Stimulated activated CD8-positive, alpha-beta memory T cell treated with anti-CD3 and anti-CD28 coated beads, Interleukin-4, amount 100 ng/mL, for 24 hours (primary cell): ENCODE measurements around the gene KSR1.

ENCODE experiments used
- DNase-seq: peaks from one replicate; pipeline ENCODE4 v3.0.0-alpha.2; 2020; ENCODE audit warnings: low read depth

KSR1 gene

DNA sequence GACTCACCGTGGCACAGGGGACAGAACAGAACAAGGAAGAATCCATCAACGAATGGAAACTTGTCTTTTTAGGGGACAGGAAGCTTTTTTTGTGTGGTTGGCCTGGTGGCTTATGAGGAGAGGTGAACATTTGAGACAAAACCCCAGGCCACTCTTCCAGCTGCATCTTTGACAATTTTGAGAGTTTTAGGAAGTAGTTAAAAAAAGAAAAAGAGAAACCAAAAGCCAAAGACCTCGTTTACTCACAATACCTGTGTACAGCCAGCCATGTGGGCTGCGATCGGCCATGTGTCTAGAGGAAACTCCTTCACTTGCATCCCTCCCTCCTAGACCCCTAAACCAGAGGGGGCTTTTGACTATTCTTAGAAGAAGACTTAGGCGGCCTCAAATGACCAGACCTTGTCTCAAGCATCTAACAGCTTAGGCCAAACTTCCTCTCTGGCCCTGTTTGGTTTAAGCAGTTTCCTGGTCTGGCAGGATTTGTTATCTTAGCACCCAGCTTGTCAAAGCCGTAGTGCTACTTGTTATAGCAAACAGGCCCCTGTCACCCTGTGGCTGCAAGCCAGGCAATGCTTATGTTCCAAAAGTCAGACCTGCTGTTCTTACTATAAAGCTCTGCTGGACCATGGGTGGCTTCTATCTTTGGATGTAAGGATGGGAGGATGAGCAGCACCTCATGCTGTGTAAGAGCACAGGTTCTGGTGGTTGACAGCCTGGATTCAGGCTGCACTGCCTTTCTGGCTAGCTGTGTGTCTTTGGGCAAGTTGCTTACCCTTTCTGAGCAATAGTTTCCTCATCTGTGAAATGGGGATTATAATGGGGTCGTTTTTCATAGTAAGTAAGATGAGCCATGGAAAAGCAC lies 17.7 kb downstream of the KSR1 start:
- DNase-seq = peak; percentile 72

DNA sequence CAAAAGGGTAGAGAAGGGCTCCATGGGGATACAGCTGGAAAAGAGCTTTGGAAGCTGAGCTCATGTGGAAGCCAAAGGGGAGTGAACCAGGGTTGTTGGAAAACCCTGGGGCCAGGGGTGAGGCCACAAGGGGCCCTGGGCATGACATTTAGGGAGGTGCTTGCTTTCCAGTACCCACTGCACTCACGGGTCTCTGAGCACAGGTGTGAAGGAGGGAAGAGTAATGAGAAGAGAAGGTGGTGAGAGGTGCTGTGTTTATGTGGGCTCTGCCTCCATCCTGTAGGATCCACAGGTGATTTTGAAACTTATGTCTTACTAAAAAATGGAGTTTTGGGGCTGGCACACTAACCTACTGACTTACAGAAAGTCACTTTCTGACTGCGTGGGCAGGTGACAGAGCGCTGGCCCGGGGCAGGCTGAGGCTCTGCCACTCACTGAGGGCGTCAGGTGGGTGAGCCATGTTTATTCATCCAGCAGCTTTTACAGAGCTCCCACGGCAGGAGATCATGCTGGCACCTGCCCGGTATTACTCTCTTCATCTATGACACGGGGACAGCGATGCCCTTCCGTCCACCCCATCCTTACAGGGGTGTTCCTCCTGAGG lies 18.9 kb downstream of the KSR1 start:
- no peak for DNase-seq

DNA sequence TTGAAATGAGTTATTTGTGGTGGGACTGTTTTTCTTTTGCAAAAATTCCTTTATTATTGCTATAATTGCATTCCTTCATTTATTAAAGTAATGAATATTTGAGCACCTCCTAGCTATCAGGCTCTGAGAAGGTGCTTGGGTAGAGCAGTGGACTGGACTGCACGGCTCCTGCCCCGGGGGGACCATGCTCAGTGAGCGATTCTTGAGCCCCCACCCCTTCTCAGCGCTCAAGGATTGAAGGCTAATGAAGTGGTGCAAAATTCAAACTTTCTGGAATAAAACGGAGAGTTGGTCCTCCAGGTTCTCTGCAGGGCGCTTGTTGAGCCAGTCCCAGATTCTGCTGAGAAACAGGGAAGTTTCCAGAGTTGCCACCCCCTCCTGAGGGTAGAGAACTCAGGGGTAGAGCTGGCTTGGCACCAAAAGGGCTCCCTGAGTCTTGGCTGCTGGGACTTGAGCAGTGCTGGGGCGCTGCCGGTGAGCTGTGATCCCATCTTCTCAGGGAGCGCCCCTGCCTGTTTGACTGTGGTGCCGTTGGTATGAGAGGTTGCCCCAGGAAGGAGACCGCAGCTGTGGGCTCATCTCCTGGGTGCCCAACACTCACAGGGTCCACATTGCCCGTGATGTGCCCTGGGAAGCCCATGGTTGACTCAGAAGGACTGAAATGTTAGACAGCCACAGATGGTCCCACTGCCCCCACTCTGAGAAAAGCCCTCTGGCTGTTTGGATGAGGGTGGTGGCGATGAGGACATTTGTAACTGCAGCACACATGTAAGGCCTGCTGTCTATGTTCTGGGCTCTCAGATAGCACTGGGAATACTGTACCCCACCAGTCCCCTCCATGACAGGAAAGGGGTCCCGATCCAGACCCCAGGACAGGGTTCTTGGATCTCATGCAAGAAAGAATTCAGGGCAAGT lies 20.0 kb downstream of the KSR1 start:
- DNase-seq = no peak

DNA sequence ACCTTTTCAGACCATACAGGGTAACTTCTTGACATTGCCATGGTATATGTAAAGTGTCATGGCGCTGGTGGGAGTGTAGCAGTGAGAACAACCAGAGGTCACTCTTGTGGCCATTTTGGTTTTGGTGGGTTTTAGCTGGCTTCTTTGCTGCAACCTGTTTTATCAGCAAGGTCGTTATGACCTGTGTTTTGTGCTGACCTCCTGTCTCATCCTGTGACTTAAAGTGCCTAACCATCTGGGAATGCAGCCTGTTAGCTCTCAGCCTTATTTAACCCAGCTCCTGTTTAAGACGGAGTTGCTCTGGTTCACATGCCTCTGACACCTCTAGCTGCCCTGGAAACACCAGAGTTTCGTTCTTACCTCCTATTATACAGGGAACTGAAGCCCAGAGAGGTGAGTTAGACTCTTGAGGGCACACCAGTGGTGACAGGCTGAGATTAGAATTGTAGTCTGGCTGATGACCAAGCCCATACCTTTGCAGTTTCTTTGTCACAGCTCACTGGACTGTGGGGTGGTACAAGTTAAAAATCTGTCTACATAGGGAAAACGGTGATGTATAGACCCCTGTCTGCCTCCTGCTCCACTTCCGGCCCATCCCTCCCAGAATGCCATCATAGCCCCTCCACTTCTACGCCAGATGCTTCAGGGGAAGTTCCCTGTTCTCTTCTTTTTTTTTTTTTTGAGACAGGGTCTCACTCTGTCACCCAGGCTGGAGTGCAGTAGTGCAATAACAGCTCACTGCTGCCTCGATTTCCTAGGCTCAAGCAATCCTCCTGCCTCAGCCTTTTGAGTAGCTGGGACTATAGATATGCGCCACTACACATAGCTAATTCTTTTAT lies 21.0 kb downstream of the KSR1 start:
- DNase-seq = no peak

DNA sequence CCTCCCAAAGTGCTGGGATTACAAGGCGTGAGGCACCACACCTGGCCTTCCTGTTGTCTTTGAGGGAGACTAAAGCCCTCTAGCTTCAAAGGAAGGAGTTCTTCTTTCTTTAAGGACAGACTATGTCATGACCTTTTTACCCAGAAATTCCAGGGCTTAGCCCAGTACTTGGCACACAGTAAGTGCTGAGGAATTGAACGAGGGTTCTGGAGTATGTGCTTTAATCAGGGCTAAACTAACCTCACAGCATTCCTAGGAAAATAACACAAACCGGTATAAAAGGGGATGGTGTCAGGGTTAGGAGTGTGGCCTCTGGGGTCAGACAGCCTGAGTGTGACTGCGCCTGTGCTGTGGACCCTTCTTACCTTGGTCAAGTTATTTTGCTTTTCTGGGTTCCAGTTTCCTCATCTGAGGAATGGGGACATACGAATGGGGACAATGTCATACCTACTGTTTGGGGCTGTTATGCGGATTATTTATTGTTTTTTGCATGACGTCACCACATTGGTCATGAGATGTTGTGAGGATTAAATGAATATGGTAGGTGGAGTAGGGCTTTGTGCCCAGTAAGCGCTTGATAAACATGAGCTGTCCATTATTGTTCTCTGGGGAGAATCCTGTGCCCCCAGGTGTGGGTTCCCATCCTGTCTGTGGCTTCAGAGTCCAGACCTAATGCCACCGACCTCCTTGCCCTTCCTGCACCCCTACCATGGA lies 21.9 kb downstream of the KSR1 start:
- no peak for DNase-seq

DNA sequence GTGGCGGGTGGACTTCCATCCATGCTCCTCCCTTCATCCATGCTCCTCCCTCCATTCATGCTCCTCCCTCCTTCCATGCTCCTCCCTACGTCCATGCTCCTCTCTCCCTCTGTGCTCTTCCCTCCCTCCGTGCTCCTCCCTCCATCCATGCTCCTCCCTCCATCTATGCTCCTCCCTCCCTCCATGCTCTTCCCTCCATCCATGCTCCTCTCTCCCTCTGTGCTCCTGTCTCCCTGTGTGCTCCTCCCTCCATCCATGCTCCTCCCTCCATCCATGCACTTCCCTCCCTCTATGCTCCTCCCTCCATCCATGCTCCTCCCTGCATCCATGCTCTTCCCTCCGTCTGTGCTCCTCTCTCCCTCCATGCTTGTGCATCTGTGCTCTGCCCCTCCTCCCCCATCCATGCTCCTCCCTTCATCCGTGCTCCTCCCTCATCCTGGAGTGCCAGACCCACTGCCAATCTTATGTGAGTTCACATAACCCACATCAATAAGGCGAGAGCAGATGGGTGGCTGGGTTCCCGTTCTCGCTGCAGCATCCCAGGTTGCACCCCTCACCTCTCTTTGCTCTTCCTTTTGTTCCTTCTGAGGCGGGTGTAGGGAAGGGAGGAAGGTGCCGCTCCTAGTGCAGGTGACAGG lies 22.8 kb downstream of the KSR1 start:
- no peak for DNase-seq

DNA sequence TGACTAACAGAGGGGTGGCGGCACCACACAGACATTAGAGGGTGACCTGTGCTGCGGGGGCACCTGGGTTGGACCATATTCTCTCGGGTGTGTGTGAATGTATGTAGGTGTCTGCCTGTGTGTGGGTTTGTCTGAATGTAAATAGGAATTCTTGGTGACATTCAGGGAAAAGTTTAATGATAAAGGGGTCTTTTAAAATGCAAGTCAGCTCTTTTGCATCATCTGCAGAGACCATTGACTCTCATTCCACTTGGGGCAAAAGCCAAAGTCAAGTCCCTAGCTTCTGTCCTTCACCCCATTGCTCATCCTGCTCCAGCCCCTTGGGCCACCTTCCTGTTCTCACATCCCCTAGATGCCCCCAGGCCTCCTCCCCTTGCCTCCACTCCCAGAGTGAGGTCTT lies 23.6 kb downstream of the KSR1 start:
- DNase-seq = no peak

DNA sequence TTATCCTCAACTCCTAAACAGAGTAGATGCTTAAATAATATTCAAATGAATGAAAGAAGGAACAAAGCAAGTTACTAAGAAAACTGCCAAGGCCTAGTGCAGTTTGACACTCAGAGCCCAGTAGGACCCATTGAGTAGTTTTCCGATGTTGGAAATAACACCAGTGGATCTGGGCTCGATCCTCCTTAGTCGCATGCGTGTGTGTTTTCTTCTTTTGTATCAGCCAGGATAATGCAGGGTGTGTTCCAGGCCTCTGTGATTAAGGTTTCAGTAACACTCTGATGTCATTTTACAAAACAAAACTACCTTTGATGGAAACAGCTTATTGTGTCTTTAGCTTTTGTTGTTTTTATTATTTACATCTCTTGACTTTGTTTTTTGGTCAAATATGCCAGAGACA lies 24.5 kb downstream of the KSR1 start:
- no peak for DNase-seq

DNA sequence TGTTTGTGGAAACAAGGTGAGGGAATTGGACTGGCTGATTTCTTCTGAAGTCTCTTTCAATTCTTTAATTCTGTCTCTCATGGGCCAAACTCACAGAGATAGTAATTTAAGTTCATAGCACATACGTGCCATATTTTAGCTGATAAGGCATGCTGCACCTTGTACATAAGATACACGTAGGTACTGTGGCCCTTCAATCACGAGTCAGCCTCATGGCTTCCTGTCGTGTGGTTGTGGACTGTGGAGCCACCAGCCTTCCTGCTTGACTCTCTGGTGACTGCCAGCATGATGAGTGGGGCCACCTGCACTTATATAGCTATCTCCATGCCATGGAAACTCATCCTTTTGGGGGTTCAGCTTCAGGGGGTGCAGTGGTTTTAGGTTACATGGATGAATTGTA lies 25.1 kb downstream of the KSR1 start:
- no peak for DNase-seq

DNA sequence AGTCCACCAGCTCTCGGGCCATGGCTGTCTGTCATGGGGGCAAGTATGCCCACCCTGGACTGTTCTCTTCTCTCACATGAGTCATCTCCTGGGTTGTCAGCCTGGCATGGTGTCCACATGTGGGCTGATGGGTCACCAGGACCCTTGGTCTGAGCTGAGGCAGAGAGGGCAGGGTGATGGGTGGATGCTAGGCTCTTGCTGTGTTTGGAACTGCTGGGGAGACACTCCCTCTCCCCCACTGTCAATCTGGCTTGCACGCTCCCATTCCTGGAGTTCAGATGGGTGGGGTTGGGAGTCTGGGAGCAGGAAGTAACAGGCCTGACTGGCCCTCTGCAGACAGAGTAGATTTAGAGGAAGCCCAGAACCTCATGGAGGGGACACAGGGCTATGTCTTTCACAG lies 28.9 kb downstream of the KSR1 start:
- DNase-seq = no peak

DNA sequence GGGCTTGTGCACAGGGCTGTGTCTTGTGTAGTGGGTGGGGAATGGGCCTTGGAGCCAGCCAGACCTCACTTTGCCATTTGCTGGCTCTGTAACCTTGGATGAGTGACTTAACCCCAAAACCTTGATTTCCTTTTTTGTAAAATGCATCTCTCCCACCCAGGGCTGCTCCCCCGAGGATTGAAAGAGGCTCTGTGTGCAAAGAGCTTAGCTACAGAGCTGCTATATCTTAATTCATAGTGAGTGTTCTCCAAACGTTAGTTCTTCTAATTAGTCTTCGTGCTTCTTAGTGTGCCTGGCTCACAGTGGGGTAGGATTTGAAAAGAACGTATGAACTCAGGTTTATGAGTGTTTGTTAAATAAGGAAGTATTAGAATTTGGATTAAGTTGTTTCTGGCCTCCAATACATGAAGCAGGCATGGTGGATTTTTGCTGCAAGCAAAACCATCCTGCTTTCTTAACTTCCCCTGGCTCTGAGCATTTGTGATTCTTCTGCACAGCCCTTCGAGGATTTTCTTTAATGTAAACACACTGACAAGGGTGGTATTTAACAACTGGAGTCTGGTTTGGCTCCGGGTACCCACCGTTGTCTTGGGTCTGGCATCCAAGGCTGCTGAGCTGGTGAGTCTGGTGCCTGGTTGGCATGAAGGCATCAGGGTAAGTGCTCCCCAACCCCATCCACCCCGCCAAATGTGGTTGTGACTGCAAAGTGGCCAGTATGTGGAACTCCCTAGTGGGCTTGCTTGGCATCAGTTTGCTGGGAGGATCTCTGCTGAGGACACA lies 29.7 kb downstream of the KSR1 start:
- DNase-seq = no peak

DNA sequence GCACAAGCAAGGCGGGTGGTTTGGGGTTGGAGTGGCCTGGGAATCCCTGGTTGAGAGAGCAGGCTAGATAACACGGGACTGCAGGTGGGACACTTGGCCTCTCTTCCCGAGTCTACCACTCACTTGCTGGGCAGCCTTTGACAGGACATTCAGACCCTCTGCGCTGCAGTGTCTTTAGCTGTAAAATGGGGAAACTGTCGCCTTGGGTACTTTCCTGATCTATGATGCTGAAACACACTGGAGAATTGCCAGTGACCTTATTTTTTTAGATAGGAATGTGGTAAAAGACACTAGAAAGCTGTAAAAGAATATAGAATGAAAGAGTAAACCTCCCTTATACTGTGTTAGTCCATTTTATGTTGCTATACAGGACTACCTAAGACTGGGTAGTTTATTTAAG lies 30.5 kb downstream of the KSR1 start:
- no peak for DNase-seq

DNA sequence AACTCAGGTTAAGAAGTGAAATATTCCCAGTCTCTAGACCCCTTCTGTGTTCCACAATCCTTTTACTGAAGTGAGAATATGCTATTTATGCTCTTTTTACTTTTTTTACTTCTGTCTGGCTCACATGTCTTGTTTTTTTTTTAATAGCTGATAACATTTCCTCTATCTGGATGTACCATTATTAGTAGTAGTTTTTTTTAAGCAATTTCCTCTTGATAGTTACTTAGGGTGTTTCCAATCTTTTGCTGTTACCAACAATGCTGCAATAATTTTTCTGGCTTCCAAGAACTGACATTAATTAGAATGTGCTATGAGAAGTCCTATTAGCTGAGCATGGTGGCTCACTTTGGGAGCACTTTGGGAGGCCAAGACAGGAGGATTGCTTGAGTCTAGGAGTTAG lies 32.0 kb downstream of the KSR1 start:
- DNase-seq = no peak

DNA sequence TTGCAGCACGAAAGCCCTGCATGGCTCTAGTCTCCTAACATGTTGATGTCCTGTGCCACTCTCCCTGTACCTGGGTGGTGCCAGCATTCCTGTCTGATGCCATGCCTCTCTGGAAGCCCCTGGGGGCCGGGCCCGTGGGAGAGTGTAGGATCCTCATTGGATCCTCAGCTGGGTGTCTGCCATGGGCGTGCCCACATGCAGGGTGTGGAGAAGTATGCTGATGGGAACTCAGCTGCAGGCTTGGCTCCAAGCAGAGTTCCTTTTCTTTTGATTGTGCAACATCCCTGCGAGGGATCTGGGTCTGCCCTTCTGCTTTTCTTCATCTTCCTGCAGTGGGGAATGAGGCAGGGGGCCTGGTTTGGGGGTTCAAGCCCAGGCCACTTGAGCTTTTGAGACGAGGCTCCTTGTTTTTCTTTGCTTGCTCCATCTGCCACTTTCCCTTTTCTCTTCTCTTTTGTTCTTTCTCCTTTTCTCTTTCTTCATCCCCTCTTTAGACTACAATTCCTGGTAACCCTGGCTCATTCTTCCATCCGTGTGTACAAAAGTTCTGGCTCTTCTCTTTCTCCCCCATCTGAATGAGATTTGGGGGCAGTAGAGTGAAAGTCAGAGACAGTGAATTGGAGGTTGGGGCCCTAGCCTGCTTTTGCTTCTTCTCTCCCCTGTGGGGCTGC lies 32.9 kb downstream of the KSR1 start:
- DNase-seq = no peak

DNA sequence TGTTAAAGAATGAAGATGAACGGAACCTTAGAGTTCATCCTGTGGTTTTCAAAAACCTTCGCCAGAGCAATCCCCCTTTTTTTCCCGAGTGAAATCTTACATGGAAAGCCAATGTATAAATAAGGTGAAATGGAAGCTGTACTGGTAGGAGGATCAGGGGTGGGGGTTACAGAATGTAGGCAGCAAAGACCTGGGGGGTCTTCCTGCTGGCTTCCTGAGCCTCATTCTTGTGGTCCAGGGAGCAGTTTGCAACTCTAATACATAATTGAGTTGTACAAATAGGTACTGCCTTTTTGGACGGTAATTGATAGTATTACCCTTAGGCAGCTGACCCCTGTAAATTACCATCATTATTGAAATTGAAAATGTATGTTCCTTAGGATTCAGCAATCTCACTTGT lies 34.1 kb downstream of the KSR1 start:
- no peak for DNase-seq

DNA sequence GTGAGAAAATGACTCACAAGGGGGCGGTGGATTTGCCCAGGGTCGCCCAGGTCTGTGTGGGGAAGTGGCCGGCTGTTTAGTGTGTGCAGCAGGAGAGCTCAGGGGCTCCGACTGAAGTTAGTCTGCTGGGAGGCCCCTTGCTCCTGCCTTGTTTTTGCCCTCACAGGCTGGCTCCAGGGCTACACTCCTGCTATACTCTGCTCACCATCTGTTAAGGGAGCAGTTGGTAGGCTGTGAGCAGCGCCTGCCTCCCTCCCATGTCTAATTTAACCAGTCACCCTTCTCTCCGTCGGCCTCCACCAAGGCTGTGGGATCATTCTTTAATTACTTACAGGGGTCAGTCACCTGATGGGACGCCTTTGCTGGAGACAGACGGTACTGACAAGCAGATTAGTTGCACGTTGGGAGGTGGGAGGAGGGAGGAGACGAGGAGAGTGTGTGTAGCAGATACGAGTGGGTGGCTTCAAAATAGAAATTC lies 35.5 kb downstream of the KSR1 start:
- DNase-seq = no peak

DNA sequence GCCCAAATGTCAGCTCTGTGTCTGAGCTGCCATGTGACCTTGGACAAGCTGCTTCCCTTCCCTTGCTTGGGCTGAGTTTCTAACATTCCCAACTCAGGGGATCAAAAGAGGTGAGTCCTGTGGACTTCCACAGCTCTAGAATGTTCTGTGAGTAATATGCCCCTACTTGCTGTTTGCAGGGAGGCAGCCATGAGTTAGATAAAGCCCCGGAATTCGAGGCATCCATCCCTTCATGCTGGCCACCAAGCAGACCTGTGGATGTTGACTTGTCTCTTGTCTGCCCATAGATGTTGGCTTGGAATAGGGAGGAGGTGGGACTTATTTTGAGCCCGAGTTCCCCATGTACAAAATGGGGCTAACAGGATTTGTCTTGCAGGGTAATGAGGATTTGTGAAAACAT lies 36.2 kb downstream of the KSR1 start:
- DNase-seq = no peak

DNA sequence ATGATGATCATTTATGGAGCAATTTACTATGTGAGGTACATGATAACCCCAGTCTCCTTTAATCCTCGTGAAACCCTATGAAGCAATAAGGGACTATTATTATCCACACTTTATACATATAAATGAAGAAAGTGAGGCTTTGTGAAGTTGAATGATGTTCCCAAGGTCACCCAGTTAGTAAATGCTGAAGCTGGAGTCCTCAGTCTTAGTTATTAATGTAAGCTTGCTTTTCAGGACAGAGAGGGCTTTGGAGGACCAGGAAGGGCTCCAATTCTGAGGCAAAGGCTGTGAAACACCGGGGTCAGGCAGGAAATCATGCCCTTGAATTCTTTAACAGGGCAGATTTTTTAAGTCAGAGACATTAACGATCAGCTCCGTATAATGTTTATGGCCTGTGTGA lies 36.8 kb downstream of the KSR1 start:
- DNase-seq = no peak
